GM20431 (cell line): ENCODE data around the gene C2orf68.
"Not testable (repeated sequence)": the region's sequence is repeated elsewhere in the genome, so short reads cannot be mapped to it uniquely, and the experiment has no call there.

ENCODE experiments used
- in situ Hi-C: fragments of 300-500 bp; cut with MseI, MboI; formaldehyde crosslinking; loops from one replicate; pipeline ENCODE4 v1.15.0; 2020; ENCODE audit warnings: low sequenced_read_pairs; ENCODE audit not compliant: unreplicated experiment

The C2orf68 gene

DNA sequence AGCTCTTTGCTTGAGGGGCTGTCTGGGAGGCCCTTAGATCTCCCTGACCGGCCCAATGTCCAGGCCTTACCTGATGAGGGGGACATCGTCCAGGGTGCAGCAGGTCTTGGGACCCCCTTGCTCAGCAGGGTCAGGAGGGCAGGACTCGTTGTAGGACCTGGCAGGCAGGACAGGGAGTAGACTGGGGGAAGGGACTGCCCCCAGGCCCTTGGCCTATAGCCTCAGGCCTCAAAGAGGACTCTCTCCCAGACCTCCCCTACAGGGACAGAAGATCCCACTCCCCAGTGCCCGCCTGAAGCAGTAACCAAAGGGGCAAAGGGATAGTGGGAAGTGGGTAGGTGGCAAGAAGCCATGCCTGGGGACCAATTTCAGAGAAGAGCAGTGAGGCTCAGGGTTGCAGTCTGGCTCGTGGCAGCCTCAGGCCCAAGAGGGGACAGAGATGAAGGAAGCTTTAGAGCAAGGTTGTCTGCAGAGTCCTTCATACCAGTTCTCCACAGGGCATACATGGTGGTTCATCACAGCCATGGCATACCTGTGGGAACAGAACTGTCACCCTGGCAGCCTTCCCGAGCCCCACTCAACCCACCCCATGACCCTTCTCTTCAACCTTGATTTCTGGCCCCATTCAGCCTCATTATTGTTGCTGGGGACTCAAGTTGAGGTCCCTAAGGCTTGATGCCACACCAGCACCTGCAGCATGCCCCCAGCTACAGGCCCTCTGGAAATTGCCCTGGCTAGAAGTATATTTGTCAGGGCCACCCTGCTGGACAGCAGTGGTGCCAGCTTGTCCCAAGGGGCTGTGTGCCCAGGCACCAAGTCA, 10.7 kb downstream of the C2orf68 start:
- in situ Hi-C loops: no loop called here

DNA sequence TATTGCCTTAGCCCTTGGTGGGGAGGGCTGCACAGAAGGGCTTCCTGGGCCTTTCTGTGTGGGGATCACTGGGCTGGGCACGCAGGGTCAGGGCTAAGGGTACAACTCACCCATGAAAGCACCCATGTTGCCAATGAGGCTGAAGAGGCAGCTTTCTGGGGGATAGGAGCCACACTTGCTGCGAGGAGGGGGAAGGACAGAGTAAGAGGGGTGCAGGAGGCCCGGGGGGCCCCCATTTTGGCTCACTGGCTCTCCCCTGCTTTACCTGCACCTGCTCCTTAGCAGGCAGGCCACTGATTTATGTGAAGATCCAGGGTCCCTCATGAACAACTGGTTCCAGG, 11.7 kb downstream of the C2orf68 start:
- in situ Hi-C loops: no loop called here

DNA sequence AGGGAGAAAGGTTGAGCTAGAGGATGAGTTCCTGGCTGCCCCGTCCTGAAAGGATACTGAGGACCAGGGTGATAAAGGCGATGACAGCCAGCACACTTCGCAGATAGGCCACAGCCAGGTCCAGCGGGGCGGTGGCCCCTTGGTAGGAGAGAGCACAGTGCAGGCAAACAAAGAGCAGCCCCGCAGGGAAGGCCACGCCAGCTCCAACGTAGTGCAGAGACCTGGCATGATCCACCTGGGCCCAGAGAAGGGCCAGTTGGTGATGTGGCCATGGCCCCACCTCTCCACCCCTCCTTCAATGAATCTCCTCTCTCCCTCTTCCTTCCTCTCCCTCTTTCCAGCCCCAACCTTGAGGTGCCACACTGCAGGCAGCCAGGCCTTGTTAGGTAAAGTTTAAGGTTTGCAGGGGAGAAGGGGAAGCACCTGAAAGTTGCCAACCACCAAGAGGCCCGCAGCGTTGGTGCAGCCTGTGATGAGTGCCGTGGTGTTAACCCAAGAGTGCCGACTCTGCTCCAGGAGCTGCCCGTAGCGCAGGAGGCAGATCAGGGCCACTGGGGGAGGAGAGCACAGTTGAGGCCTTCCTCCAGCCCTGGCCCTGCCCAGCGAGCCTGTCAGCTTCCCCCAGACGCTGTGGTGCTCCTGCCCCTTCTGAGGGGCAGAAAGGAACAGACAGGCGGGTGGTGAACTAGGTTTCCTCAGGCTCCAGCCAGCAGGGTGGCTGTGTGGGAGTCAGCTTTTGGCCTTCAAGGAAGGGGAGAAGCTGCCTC, 12.2 kb downstream of the C2orf68 start:
- in situ Hi-C loops: no loop called here

DNA sequence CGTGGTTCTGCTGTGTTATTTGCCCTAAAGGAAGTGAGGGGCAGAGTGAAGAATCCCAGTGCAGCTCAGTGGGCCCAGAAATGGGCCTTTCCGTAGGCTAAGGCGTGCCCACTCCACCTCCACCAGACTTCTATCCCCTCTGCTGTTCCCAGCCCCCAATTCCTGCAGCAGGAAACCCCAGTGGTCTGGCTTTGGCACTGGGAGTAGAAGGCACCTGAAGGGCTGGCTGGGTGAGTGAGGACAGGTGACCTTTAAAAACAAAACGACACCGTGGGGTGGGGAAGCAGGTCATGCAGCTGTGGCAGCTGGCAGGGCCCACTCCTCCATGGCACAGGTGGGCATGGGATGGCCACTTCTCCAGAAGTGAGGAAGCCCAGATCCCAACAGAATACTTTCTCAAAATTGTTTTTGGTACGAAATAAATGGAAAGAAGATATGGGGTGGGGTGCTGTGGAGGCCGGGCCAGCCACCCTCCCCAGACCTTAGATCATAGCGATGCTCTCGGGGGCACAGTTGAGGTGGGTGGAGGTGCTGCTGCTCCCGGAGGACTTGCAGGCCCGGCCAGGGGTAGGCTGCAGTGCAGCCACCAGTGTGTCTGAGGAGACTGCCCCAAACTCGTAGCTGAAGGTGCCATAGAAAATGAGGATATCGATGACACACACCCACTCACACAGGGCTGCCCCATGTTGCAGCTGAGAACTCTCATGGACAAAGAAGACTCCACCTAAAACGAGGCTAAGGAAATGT, 13.1 kb downstream of the C2orf68 start:
- in situ Hi-C loops: no loop called here

DNA sequence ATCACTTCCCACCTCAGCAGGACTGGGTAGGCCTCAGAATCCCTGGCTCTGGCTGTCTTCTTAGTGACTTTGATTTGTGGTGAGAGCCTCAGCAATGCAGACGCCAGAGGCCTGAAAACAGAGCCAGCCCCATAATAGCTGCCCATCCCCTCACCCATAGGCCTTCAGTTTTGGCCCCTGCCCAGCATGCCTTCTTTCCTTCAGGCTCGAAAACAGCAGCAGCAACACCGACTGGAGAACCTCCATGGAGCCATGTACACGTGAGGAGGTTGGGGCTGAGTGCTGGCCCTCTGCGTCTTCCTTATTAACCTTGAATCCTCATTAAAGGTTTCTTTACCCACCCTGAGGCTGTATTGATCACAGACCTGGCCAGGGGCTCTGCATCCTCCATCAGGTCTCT, 14.6 kb downstream of the C2orf68 start:
- in situ Hi-C loops: no loop called here

DNA sequence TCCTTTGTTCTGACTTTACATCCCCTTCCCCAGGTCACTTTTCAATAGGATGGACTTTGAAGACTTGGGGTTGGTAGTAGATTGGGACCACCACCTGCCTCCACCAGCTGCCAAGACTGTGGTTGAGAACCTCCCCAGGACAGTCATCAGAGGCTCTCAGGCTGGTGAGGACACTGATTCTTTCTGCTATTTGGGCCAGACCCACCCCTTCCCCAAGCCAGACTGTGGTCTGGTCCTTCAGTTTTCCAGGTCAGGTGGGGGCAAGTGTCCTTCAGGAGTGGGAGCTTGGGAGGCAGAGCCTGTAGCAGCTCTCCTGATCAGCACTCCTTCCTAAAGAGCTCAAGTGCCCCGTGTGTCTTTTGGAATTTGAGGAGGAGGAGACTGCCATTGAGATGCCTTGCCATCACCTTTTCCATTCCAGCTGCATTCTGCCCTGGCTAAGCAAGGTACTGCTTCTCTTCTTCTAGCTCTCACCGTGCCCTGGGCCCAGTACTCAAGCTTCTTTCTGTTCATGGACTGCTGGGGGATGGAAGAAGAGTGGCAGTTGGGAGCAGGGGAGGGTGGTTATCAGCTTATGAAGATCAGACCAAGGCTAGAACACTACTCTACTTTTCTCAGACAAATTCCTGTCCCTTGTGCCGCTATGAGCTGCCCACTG, 15.3 kb downstream of the C2orf68 start:
- in situ Hi-C loops: no loop called here

DNA sequence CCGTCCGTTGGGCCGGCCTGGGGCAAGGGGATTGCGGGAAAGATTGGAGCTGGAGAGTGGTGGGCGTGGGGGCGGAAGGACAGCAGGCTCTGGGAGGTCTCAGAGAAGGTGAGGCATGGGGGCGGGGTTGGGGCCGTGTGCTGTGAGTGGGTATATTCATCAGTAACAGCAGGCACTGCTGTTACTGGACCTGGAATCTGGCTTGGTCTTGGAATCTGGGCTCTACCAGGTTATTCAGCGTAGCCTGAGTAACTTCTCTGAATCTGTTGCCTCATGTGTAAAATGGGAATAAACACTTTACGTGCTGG, 15.9 kb downstream of the C2orf68 start:
- in situ Hi-C loops: no loop called here

DNA sequence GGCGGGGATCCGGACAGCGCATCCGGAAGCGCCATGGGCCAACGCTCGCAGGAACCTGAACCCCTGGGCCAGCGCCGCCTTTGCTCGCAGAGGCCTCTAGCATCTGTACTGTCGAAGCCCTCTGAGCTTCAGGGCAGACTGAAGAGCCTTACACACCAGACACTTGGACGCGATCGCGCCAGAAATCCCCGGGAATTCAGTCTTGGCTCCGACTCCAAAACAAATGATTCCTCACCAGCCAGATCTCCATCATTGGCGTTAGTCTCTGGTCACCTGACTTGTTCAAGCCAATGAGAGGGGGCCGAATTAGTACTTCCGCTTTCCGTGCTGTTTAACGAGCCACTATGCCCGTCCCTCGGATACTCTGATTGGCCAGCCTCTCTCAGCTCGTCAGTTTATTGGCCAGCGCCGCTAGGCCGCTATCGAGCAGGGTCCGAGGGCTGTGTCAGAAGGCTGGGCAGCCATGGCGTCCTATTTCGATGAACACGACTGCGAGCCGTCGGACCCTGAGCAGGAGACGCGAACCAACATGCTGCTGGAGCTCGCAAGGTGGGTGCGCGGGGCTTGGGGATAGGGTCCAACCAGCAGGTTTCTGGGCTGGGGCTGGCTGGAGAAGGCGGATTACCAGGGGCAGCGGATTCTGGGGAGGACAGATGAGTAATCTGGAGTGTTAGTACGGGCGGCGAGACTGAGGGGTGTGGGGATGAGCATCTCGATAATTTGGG, 16.4 kb downstream of the C2orf68 start, which contains the start of gene RNF181:
Gene RNF181 (plus strand): TSS at position 445 of the 725 bp plus-strand sequence. CDS start 19 bp downstream, at position 464.
- in situ Hi-C loops: no loop called here

DNA sequence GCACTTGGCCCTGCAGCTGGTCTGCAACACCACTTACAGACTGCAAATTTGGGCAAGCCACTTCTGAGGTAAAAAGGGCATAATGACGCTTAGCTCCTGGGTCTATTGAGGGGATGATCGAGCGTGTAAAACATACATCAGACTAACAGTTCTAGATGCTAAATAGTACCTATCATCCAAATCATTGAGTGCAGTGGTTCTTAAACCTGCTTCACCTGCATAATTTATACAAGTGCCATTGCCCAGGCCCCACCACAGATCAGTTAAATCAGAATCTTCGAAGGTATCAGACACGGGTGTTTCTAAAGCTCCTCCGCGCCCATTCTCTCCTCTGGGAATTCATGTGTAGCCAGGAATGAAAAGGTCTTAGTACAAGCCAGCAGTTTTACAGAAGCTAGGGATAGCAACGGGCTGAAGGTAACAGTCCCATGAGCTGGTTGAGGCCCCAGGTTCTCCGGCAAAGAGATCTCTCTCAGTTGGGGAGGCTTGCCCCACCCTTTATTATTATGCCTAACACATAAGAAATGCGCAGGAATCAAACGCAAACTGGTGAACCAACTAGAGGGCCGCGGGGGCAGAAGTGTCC, 17.1 kb downstream of the C2orf68 start:
- in situ Hi-C loops: no loop called here

DNA sequence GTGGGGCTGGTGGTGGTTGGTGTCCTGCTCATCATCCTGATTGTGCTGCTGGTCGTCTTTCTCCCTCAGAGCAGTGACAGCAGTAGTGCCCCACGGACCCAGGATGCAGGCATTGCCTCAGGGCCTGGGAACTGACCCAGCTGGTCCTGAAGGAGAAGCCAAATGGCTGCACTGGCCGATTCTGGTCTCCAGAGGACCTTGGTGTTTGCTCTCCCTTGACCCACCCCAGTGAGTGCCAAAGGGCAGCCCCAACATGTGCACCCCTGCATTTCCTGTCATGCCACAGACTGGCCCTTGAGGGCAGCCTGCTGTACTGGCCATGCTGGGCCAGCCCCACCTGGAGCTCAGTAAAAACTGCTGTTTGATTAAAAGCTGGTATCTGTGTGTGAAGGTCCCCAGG, 18.8 kb downstream of the C2orf68 start:
- in situ Hi-C loops: no loop called here

DNA sequence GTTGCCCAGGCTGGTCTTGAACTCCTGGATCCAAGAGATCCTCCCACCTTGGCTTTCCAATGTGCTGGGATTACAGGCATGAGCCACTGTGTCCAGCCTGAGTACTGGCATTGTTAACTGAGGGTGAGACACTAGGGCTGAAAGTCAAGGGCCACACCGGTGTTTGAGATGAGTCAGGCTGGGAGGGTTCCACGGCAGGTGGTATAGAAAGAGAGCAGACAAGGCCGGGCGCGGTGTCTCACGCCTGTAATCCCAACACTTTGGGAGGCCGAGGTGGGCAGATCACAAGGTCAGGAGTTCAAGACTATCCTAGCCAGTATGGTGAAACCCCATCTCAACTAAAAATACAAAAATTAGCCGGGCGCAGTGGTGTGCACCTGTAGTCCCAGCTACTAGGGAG, 19.6 kb downstream of the C2orf68 start:
- in situ Hi-C loops: not testable (repeated sequence)

DNA sequence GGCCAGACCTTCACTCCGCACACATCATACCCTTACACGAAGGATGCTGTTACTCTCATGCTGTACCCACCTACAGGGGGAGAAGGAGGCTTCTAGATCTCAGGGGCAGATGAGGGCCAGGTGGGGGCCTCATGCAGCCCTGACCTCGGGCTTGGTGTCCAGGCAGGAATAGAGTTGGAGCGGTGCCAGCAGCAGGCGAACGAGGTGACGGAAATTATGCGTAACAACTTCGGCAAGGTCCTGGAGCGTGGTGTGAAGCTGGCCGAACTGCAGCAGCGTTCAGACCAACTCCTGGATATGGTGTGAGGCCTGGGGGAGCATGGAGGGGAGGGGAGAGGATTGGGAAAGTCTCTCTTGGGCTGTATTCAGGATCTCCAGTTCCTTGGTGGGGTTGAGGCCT, 20.3 kb downstream of the C2orf68 start:
- in situ Hi-C loops: no loop called here

DNA sequence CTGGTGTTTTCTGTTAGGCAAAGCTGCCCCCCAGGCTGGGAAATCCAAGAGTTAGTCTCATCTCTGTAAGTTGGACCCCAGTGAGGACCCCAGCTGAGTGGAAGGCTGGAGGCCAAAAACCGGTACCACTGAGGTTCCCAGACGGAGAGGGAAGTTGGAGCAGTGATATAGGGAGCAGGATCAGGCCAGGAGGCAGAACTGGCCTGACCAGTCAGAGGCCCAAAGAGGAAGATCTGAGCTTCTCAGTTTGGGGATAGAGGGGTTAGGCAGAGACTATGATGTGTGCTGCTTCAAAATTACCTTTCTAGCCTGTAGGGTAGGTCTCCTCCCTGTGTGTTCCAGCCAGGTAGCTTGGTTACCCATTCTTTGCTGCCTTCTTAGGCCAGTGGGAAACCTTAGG, 20.9 kb downstream of the C2orf68 start:
- in situ Hi-C loops: no loop called here

DNA sequence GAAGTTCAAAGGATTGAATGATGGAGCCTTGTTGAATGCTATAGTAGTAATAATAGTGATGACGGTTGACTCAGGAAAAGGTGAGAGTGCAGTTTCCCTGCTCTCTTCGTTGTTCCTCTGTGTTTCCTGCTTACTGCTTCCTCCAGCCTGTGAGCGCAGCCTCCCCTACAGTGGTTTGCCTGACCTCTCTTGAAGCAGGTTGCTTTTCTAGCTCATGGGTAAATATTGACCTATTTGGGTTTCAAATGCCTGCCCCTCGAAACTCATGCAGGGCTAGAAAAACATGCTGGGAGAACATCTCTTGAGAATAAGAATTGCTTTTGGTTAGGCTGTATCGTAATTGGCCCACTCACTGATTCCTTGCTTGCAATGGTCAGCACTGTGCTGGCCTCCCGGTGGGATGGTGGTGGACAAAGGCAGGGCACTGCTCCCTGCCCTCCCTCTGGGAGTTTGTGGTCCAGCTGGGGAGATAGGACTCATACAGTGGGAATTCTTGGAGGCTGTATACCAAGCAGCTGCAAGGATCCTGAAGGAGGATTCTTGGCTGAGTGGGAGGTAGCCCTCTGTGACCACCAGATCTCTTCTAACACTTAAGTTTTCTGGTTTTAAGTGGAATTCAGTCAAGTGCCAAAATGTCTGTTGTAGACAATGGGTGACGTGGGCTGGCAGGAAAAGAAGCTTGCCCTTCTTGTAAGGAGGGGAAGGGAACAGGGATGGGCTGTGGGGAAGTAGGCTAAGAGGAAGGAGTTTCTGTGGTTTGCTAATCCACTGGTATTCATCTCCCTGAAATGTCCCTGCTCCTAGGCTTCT, 21.7 kb downstream of the C2orf68 start:
- in situ Hi-C loops: no loop called here

DNA sequence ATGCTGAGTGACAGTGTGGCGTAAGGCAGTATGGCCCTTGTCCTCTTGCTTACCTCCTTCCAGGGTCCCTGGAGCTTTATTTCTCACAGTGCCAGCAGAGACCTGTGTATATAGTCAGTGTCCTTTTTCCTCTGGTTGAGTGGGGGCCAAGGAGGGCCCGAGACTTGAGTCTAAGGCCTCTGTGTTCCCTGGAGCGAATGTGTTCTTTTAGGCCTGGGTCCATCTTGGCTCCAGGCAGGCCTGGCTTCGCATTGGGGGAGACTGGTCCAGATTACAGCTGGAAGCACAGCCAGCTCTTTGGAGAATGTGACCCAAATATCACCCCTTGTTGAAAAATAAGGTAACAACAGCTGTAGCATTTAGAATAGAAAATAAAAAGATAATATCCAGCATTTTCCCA, 22.7 kb downstream of the C2orf68 start:
- in situ Hi-C loops: no loop called here

DNA sequence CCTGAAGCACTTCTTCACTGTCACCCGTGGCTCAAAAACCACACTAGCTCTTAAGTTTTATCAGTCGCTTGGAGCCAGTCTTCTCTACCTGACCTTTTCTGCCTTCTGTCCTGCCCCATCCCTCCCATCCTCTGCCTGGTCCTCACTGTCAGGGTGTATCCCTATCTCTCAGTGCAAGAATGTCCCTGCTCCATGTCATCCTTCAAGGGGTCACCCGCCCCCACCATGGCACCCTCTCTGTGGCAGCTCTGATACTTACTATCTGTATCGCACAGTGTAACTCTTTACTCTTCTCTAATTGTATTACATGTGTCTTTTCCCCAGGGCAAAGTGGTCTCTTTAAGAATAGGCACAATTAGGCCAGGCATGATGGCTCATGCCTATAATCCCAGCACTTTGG, 23.2 kb downstream of the C2orf68 start:
- in situ Hi-C loops: no loop called here

DNA sequence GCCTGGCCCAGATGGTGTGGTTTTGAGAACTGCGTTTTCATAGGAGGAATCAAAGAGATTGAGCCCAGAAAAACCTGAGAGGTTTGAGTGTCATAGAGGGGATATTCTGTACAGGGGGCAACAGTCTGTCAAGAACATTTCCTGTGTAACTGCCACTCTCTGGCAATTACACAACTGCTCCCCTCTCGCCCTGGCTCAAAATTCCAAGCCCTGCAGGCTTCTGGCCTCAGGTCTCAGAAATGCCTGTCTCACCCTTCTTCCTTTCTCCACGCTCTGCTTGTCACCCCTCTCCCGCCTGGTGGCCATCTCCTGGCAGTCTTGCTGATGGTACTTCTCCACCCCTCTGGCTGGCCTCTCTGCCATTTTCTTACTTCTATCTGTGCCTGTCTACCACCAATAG, 23.6 kb downstream of the C2orf68 start:
- in situ Hi-C loops: no loop called here

DNA sequence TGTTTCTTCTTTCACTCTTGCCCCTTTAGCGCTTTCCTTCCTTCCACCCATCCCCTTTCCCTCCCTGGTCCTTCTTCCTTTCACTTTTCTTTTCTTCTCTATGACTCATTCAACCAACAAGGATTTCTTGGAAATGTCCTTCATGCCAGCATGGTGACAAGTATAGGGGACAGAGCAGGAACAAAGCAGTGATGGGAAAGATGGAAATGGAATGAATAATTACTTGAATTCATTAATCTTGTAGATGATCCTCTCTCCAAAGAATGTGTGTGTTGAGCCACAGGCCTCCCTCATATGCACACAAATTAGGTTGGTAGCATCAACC, 26.1 kb downstream of the C2orf68 start:
- in situ Hi-C loops: no loop called here
